ENCODE results near the gene SLC25A34. TPM values are rescaled to one million over a fixed set of nuclear protein-coding genes. Genes with fewer than 3 reads are reported as not detected.

SLC25A34 gene
- total RNA-seq, 1 experiment from 2014 or later: 0.59 TPM

GRCh38 chr1:15765495-15766194 is 29.6 kb downstream of the SLC25A34 start:
- no peak overlapping the region for H3K4me2 ChIP-seq (ENCODE audit: low read length)
- H3K27me3 ChIP-seq (ENCODE audit: insufficient read depth, low read length): no peaks in the 10 kb centered on the region
- no peaks in the 10 kb centered on the region for H4K20me1 ChIP-seq (ENCODE audit: insufficient read depth)
- H3K79me2 ChIP-seq (ENCODE audit: insufficient read depth, low read length): no peaks in the 10 kb centered on the region
- no peak for ATAC-seq
- H3K36me3 ChIP-seq (ENCODE audit: control insufficient read depth in 1 of 2, insufficient read depth in 2 of 2, low read length in 2 of 2): no peaks in the 10 kb centered on the region
- H3K4me3 ChIP-seq (replicated peaks in 1 of 2; ENCODE audit: low read depth in 1 of 2, low read length in 2 of 2): no peak overlapping the region
- no peaks in the 10 kb centered on the region for H3K9me2 ChIP-seq (ENCODE audit: insufficient read depth)
- CTCF ChIA-PET: no interaction called here
- H3K27ac ChIP-seq (ENCODE audit: low read depth, low read length): no peak overlapping the region
- TF ChIP-seq POLR2AphosphoS5 (IDR thresholded peaks at IDR 0.05; ENCODE audit: low read depth, low read length) (no peak), CTCF (IDR thresholded peaks at IDR 0.05 in 2 of 3, conservative IDR thresholded peaks at IDR 0.05 in 1 of 3; ENCODE audit: borderline replicate concordance in 1 of 3, insufficient read depth in 1 of 3, low read depth in 2 of 3, low read length in 2 of 3) (no peak), YY1 (IDR thresholded peaks at IDR 0.05; ENCODE audit: extremely low read depth, insufficient replicate concordance, low read depth, low read length) (no peak), CBX3 (IDR thresholded peaks at IDR 0.05; ENCODE audit: low read depth) (no peak), POLR2A (IDR thresholded peaks at IDR 0.05; ENCODE audit: borderline replicate concordance, extremely low read depth, insufficient read depth, insufficient read length) (no peak), ZNF274 (IDR thresholded peaks at IDR 0.05; ENCODE audit: low read depth, low read length) (no peak), EZH2phosphoT487 (IDR thresholded peaks at IDR 0.05; ENCODE audit: borderline replicate concordance) (no peak), ZFX (IDR thresholded peaks at IDR 0.05) (no peak), ATF3 (IDR thresholded peaks at IDR 0.05) (no peak), JUND (IDR thresholded peaks at IDR 0.05) (no peak), ZBTB33 (IDR thresholded peaks at IDR 0.05; ENCODE audit: extremely low read depth, insufficient replicate concordance, low read length) (no peak), SP1 (IDR thresholded peaks at IDR 0.05; ENCODE audit: low read depth) (no peak), SRF (IDR thresholded peaks at IDR 0.05; ENCODE audit: low read depth) (no peak)
- H2AFZ ChIP-seq (ENCODE audit: low read depth, low read length, poor library complexity, severe bottlenecking): no peak overlapping the region
- POLR2A ChIA-PET: interaction anchor here (1.2 kb wide), 1 partner anchor 10 kb away, joined by 3 read pairs; no protein-coding TSS in a partner anchor
- no peak for DNase-seq (ENCODE audit: low read depth, low spot score)
- RAD21 ChIA-PET (ENCODE audit: low non-redundant PET in 1 of 2, low total read pairs in 2 of 2, uncharacterized antibody in 2 of 2, unreplicated experiment in 2 of 2): no interaction called here
- no TSS peak for BruUV-seq (replicated peaks)
- intact Hi-C loops (cut with micrococcal nuclease): no loop called here
- no peaks in the 10 kb centered on the region for H3K9me3 ChIP-seq (ENCODE audit: control insufficient read depth in 1 of 2, insufficient read depth in 1 of 2, low read depth in 1 of 2, low read length in 2 of 2)
- peaks cover 4 to 18% of the 10 kb centered on the region in 2 experiments; a peak in 3 of 4 replicates for H3K4me1 ChIP-seq (ENCODE audit: control insufficient read depth in 1 of 2, insufficient read depth in 2 of 2, low read length in 2 of 2)
- no peak overlapping the region for H3K9ac ChIP-seq (ENCODE audit: low read length)

Data from HCT116 (cell line).